ENCODE results near the gene STRAP. TPM values are rescaled to one million over a fixed set of nuclear protein-coding genes. Genes with fewer than 3 reads are reported as not detected.

Gene STRAP
- total and polyA plus RNA-seq, 2 of the 13 experiments (the other 11 are each of a cell fraction or from before 2014, with no cell fraction given), result 66.9 to 118 TPM

DNA sequence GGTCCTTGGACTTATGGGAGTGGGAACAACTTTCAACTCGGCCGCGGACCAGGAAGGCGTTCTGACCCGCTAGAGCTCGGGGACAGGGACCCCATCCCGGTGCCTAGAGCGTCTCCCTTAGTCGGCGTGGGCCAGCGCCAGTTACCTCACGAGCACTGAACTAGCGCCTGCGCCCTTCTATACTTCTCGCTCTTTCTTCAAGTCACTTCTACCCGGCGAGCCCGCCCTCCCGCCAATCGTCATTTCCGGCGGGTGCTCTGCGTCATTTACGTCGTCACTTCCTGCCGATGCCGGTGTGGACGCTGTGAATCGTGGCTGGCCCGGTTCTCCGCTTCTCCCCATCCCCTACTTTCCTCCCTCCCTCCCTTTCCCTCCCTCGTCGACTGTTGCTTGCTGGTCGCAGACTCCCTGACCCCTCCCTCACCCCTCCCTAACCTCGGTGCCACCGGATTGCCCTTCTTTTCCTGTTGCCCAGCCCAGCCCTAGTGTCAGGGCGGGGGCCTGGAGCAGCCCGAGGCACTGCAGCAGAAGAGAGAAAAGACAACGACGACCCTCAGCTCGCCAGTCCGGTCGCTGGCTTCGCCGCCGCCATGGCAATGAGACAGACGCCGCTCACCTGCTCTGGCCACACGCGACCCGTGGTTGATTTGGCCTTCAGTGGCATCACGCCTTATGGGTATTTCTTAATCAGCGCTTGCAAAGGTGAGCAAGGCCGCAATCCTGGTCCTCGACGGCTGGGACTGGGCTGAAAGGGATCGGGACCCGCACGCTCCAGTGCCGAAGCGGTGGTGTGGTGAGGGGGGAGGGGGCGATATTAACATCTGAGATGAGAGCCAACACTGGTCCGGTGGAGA, at the start of gene STRAP (continued):
- TF ChIP-seq, protein P1, sequence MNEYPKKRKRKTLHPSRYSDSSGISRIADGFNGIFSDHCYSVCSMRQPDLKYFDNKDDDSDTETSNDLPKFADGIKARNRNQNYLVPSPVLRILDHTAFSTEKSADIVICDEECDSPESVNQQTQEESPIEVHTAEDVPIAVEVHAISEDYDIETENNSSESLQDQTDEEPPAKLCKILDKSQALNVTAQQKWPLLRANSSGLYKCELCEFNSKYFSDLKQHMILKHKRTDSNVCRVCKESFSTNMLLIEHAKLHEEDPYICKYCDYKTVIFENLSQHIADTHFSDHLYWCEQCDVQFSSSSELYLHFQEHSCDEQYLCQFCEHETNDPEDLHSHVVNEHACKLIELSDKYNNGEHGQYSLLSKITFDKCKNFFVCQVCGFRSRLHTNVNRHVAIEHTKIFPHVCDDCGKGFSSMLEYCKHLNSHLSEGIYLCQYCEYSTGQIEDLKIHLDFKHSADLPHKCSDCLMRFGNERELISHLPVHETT (CRISPR knock-in tag; conservative IDR thresholded peaks at IDR 0.05), result peak; percentile 74; the same call in 1 of the 2 replicates
- TF ChIP-seq ZNF558 (CRISPR knock-in tag; IDR thresholded peaks at IDR 0.05; ENCODE audit: borderline replicate concordance) (peak; percentile 87; the same call in 1 of the 2 replicates), ZNF567 (CRISPR knock-in tag; IDR thresholded peaks at IDR 0.05; ENCODE audit: borderline replicate concordance) (no peak; the same call in 1 of the 2 replicates), FOSL2 (CRISPR knock-in tag; IDR thresholded peaks at IDR 0.05) (peak; percentile 37), KLF11 (CRISPR knock-in tag; IDR thresholded peaks at IDR 0.05) (no peak), ZNF383 (CRISPR knock-in tag; IDR thresholded peaks at IDR 0.05; ENCODE audit: borderline replicate concordance) (peak; percentile 81; the same call in 1 of the 2 replicates), ZNF839 (CRISPR knock-in tag; IDR thresholded peaks at IDR 0.05; ENCODE audit: borderline replicate concordance) (peak; percentile 89; the same call in 1 of the 2 replicates), XBP1 (CRISPR knock-in tag; IDR thresholded peaks at IDR 0.05) (no peak), ZNF747 (CRISPR knock-in tag; IDR thresholded peaks at IDR 0.05; ENCODE audit: borderline replicate concordance) (peak; percentile 74; the same call in 1 of the 2 replicates), IKZF1 (IDR thresholded peaks at IDR 0.05) (no peak), ARNTL (CRISPR knock-in tag; IDR thresholded peaks at IDR 0.05) (peak; percentile 52; the same call in 1 of the 2 replicates), MZF1 (CRISPR knock-in tag; IDR thresholded peaks at IDR 0.05; ENCODE audit: borderline replicate concordance) (no peak), SSRP1 (CRISPR knock-in tag; IDR thresholded peaks at IDR 0.05) (no peak), ARNT2 (CRISPR knock-in tag; IDR thresholded peaks at IDR 0.05; ENCODE audit: low read depth) (peak; percentile 54; the same call in 1 of the 2 replicates), MED13 (CRISPR knock-in tag; IDR thresholded peaks at IDR 0.05) (no peak), ZNF253 (CRISPR knock-in tag; IDR thresholded peaks at IDR 0.05; ENCODE audit: borderline replicate concordance) (no peak), RAD51 (IDR thresholded peaks at IDR 0.05; ENCODE audit: borderline replicate concordance) (no peak), ZFP36L1 (CRISPR knock-in tag; IDR thresholded peaks at IDR 0.05) (peak; percentile 81), HDAC6 (IDR thresholded peaks at IDR 0.05; ENCODE audit: low read depth, low read length) (no peak), ZNF616 (CRISPR knock-in tag; IDR thresholded peaks at IDR 0.05; ENCODE audit: low read depth) (peak; percentile 90; the same call in 1 of the 2 replicates), ZNF441 (CRISPR knock-in tag; IDR thresholded peaks at IDR 0.05; ENCODE audit: borderline replicate concordance) (peak; percentile 80)
- TF ChIP-seq, protein P2, sequence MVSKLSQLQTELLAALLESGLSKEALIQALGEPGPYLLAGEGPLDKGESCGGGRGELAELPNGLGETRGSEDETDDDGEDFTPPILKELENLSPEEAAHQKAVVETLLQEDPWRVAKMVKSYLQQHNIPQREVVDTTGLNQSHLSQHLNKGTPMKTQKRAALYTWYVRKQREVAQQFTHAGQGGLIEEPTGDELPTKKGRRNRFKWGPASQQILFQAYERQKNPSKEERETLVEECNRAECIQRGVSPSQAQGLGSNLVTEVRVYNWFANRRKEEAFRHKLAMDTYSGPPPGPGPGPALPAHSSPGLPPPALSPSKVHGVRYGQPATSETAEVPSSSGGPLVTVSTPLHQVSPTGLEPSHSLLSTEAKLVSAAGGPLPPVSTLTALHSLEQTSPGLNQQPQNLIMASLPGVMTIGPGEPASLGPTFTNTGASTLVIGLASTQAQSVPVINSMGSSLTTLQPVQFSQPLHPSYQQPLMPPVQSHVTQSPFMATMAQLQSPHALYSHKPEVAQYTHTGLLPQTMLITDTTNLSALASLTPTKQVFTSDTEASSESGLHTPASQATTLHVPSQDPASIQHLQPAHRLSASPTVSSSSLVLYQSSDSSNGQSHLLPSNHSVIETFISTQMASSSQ (IDR thresholded peaks at IDR 0.05; ENCODE audit: low read depth), result no peak
- TF ChIP-seq, protein P2 (CRISPR knock-in tag; IDR thresholded peaks at IDR 0.05; ENCODE audit: borderline replicate concordance), result peak; percentile 53; the same call in 1 of the 2 replicates

Data from HepG2 (cell line).